CD14-positive monocyte (primary cell): ENCODE results near the gene TBC1D25. TPM values are rescaled to one million over a fixed set of nuclear protein-coding genes. Genes with fewer than 3 reads are reported as not detected.
A peak's percentile ranks its signal among the peaks of the same experiment; 100 is the strongest.

ENCODE experiments used
- DNase-seq, 3 donors: peaks; one replicate each; pipeline ENCODE4 v3.0.0-alpha.2; 2011 to 2022
- H2AFZ ChIP-seq: 2 replicates; pipeline ENCODE4 v1.6.0; 2012; ENCODE audit warnings: mild to moderate bottlenecking, low read depth, low read length, inconsistent platforms; ENCODE audit not compliant: insufficient read depth, poor library complexity, severe bottlenecking
- H3K27ac ChIP-seq, 2 donors: 1 replicate in 1 of 2; 2 replicates in 1 of 2; pipeline ENCODE4 v1.5.1; 2012 to 2013; ENCODE audit warnings: low read length in 2 of 2, control low read depth in 1 of 2, inconsistent platforms in 1 of 2, low read depth in 1 of 2, mild to moderate bottlenecking in 1 of 2
- H3K27me3 ChIP-seq, 2 donors: one replicate each; pipeline versions ENCODE4 v1.6.0 to v1.6.1; 2011 to 2013; ENCODE audit warnings: low read length in 2 of 2; ENCODE audit not compliant: control insufficient read depth in 2 of 2, insufficient read depth in 2 of 2
- H3K36me3 ChIP-seq, 2 donors: replicated peaks in 1 of 2; 1 replicate in 1 of 2; 2 replicates in 1 of 2; pipeline versions ENCODE4 v1.5.1 to v1.6.1; 2012 to 2013; ENCODE audit warnings: low read length in 2 of 2, control low read depth in 1 of 2, inconsistent platforms in 1 of 2, mild to moderate bottlenecking in 1 of 2; ENCODE audit not compliant: insufficient read depth in 2 of 2, control insufficient read depth in 1 of 2
- H3K4me1 ChIP-seq, 2 donors: 1 replicate in 1 of 2; 2 replicates in 1 of 2; pipeline versions ENCODE4 v1.5.1 to v1.6.1; 2012 to 2013; ENCODE audit warnings: low read length in 2 of 2, control low read depth in 1 of 2, inconsistent platforms in 1 of 2, mild to moderate bottlenecking in 1 of 2, moderate library complexity in 1 of 2; ENCODE audit not compliant: insufficient read depth in 2 of 2, control insufficient read depth in 1 of 2
- H3K4me2 ChIP-seq: replicated peaks from 2 replicates; pipeline ENCODE3; 2012; ENCODE audit warnings: low read length, moderate library complexity, mild to moderate bottlenecking; ENCODE audit not compliant: poor library complexity, severe bottlenecking; ENCODE audit errors: extremely low read depth
- H3K4me3 ChIP-seq, 3 experiments: fragments of 200-600 bp in 1 of 3; sonication (generic) in 1 of 3; replicated peaks in 1 of 3; 1 replicate in 2 of 3; 2 replicates in 1 of 3; pipeline ENCODE4 v1.5.1; 2011 to 2013; ENCODE audit warnings: low read length in 3 of 3, mild to moderate bottlenecking in 3 of 3, control low read depth in 2 of 3, low read depth in 2 of 3, inconsistent platforms in 1 of 3, moderate library complexity in 1 of 3
- H3K79me2 ChIP-seq: 2 replicates; pipeline ENCODE4 v1.6.0; 2012; ENCODE audit warnings: mild to moderate bottlenecking, control low read depth, inconsistent platforms, low read length, moderate library complexity; ENCODE audit not compliant: insufficient read depth
- H3K9ac ChIP-seq: 2 replicates; pipeline ENCODE4 v1.6.0; 2017; ENCODE audit warnings: low read length, mild to moderate bottlenecking; ENCODE audit not compliant: insufficient read depth, poor library complexity, severe bottlenecking
- H3K9me3 ChIP-seq, 2 donors: replicated peaks in 1 of 2; 1 replicate in 1 of 2; 2 replicates in 1 of 2; pipeline versions ENCODE4 v1.5.1 to v1.6.1; 2012 to 2013; ENCODE audit warnings: low read length in 2 of 2, control low read depth in 1 of 2; ENCODE audit not compliant: control insufficient read depth in 1 of 2, insufficient read depth in 1 of 2
- H4K20me1 ChIP-seq: 2 replicates; pipeline ENCODE4 v1.6.0; 2012; ENCODE audit warnings: mild to moderate bottlenecking, low read length, control low read depth, moderate library complexity; ENCODE audit not compliant: insufficient read depth
- H3K27ac Mint-ChIP-seq, 7 donors: one replicate each; pipeline ENCODE4 v1.8.0; 2020; ENCODE audit warnings: mild to moderate bottlenecking in 7 of 7, mixed read lengths in 7 of 7, moderate library complexity in 6 of 7, inconsistent platforms in 2 of 7
- H3K27me3 Mint-ChIP-seq, 3 donors: one replicate each; pipeline ENCODE4 v1.8.0; 2021 to 2022; ENCODE audit warnings: low read depth in 3 of 3, mild to moderate bottlenecking in 3 of 3, mixed read lengths in 3 of 3, moderate library complexity in 3 of 3, inconsistent platforms in 1 of 3
- H3K36me3 Mint-ChIP-seq, 2 donors: one replicate each; pipeline ENCODE4 v1.8.0; 2020; ENCODE audit warnings: mixed read lengths in 2 of 2, inconsistent platforms in 1 of 2, mild to moderate bottlenecking in 1 of 2
- H3K4me1 Mint-ChIP-seq: one replicate; pipeline ENCODE4 v1.8.0; 2020; ENCODE audit warnings: mild to moderate bottlenecking, mixed read lengths
- H3K4me3 Mint-ChIP-seq, 2 donors: one replicate each; pipeline ENCODE4 v1.8.0; 2020; ENCODE audit warnings: mild to moderate bottlenecking in 2 of 2, mixed read lengths in 2 of 2, moderate library complexity in 1 of 2
- H3K9me3 Mint-ChIP-seq, 7 donors: one replicate each; pipeline ENCODE4 v1.8.0; 2020 to 2022; ENCODE audit warnings: mixed read lengths in 7 of 7, mild to moderate bottlenecking in 6 of 7, moderate library complexity in 6 of 7, inconsistent platforms in 2 of 7
- WGBS: methylation state at CpG from one replicate; pipeline ENCODE4 v1.1.5; 2013; ENCODE audit warnings: missing lambda C conversion rate; ENCODE audit not compliant: insufficient coverage; 5-methylcytosine and 5-hydroxymethylcytosine counted together
- intact Hi-C, 2 donors: fragments of 100-400 bp; cut with micrococcal nuclease; formaldehyde crosslinking; loops; one replicate each; pipeline versions ENCODE4 v1.15.0 to v1.15.1; 2023
- polyA plus RNA-seq, 3 donors: library from polyadenylated mRNA; depleted of rRNA in 1 of 3; unstranded in 2 of 3; stranded (reverse) in 1 of 3; fragments of 300-500 nt in 2 of 3; fragments of >200 nt in 1 of 3; fragmentation: Illumina TruSeq in 2 of 3; gene quantifications; 1 replicate in 2 of 3; 2 replicates in 1 of 3; pipeline ENCODE4 v1.2.3, GENCODE V29; 2012 to 2021
- TF ChIP-seq, protein P1 (sequence below): fragments of 200-600 bp; IDR thresholded peaks from one replicate; pipeline ENCODE4 v1.8.0; 2022; ENCODE audit warnings: antibody characterized with exemption, mild to moderate bottlenecking

The TBC1D25 gene
- polyA plus RNA-seq, 3 donors = 5.7 to 16.9 (median 6.6) TPM

DNA sequence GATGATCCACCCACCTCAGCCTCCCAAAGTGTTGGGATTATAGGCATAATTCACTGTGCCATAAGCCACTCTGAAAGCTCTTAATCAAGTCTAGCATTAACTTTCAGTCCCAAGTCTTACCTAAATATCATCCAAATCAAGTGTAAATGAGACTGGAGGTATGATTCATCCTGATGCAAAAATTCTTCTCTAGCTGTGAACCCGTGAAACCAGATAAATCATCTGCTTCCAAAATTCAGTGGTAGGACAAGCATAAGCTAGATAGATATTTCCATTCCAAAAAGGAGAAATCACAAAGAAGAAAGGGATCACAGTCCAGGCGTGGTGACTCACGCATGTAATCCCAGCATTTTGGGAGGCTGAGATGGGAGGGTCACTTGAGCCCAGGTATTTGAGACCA is 8.8 kb upstream of the TBC1D25 start:
- peaks cover 15 to 21% of the 10 kb centered on the region in 2 donors for H3K36me3 ChIP-seq
- H3K79me2 ChIP-seq = no peaks in the 10 kb centered on the region
- H3K4me3 ChIP-seq = no peak overlapping the region
- H3K9ac ChIP-seq = no peak overlapping the region
- no peak overlapping the region for H3K4me3 Mint-ChIP-seq
- peaks cover 18% of the 10 kb centered on the region for H3K4me1 Mint-ChIP-seq
- H3K36me3 Mint-ChIP-seq = peaks cover 16 to 27% of the 10 kb centered on the region in 2 donors
- no peak overlapping the region for H3K4me2 ChIP-seq
- H3K27me3 Mint-ChIP-seq = peaks cover 0 to 2% (median 1%) of the 10 kb centered on the region in 3 donors
- no peaks in the 10 kb centered on the region for H3K27me3 ChIP-seq
- H4K20me1 ChIP-seq = no peaks in the 10 kb centered on the region
- no CpG with 5 or more reads among the region's 3 CpGs for WGBS
- peaks cover 0 to 7% (median 0%) of the 10 kb centered on the region in 7 donors for H3K9me3 Mint-ChIP-seq
- DNase-seq = no peak
- no peak overlapping the region for H2AFZ ChIP-seq
- intact Hi-C loops = no loop called here
- H3K9me3 ChIP-seq = no peaks in the 10 kb centered on the region
- peak overlapping the region in 1 of 2 donors; percentile 65 for H3K27ac ChIP-seq
- TF ChIP-seq, protein P1, sequence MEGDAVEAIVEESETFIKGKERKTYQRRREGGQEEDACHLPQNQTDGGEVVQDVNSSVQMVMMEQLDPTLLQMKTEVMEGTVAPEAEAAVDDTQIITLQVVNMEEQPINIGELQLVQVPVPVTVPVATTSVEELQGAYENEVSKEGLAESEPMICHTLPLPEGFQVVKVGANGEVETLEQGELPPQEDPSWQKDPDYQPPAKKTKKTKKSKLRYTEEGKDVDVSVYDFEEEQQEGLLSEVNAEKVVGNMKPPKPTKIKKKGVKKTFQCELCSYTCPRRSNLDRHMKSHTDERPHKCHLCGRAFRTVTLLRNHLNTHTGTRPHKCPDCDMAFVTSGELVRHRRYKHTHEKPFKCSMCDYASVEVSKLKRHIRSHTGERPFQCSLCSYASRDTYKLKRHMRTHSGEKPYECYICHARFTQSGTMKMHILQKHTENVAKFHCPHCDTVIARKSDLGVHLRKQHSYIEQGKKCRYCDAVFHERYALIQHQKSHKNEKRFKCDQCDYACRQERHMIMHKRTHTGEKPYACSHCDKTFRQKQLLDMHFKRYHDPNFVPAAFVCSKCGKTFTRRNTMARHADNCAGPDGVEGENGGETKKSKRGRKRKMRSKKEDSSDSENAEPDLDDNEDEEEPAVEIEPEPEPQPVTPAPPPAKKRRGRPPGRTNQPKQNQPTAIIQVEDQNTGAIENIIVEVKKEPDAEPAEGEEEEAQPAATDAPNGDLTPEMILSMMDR = no peak
- H3K27ac Mint-ChIP-seq = peak overlapping the region in 1 of 7 donors; percentile 91
- peaks cover 5 to 7% of the 10 kb centered on the region in 2 donors for H3K4me1 ChIP-seq

DNA sequence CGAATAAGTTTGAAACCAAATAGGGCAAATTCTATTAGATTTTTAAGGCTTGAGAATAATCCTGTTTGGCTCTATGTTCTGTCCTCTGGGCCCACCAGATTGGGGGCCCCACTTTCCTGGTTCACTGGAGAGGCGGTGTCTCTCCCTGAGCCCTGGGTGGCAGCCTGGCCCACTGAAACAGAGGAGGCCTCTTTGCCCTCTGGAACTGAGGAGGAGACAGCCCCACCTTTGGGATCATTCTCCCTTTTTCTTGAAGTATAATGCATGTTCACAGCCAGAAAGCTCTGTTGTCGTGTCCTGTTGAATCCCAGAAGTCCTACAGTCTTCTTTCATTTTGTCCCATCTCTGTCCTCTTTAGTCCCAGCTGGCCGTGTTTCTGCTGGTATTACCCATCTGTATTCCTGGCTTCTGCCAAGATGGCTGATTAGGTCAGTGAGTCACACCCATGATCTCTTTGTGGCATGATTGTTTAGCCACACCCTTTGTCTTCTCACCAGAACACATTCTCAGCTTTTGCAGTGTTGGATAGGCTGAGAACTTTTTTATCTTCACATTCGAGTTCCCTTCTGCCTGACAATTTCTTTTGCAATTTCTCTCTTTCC is 8.1 kb upstream of the TBC1D25 start:
- peak overlapping the region; percentile 36 to 91 (median 63) for H3K27ac Mint-ChIP-seq
- H3K36me3 Mint-ChIP-seq = peaks cover 14 to 23% of the 10 kb centered on the region in 2 donors
- TF ChIP-seq, protein P1 = no peak
- H3K79me2 ChIP-seq = no peaks in the 10 kb centered on the region
- H4K20me1 ChIP-seq = no peaks in the 10 kb centered on the region
- peaks cover 0 to 2% (median 1%) of the 10 kb centered on the region in 3 donors for H3K27me3 Mint-ChIP-seq
- no peaks in the 10 kb centered on the region for H3K9me3 ChIP-seq
- H3K36me3 ChIP-seq = peaks cover 12 to 21% of the 10 kb centered on the region in 2 donors
- H3K27ac ChIP-seq = peak overlapping the region in 1 of 2 donors; percentile 65
- peaks cover 19% of the 10 kb centered on the region for H3K4me1 Mint-ChIP-seq
- 100% methylated on average over 1 of the region's 5 CpGs for WGBS
- H3K9ac ChIP-seq = no peak overlapping the region
- H3K9me3 Mint-ChIP-seq = peaks cover 0 to 7% (median 0%) of the 10 kb centered on the region in 7 donors
- no peak overlapping the region for H2AFZ ChIP-seq
- intact Hi-C loops = no loop called here
- peaks cover 5 to 7% of the 10 kb centered on the region in 2 donors for H3K4me1 ChIP-seq
- no peak overlapping the region for H3K4me3 ChIP-seq
- no peak overlapping the region for H3K4me2 ChIP-seq
- no peaks in the 10 kb centered on the region for H3K27me3 ChIP-seq
- no peak overlapping the region for H3K4me3 Mint-ChIP-seq
- DNase-seq = peak; percentile 39 to 60 (median 39)
